Panc1 (cell line): Measurements from ENCODE around the gene CCNQ.

Source experiments
- CTCF ChIP-seq: fragments of 450-650 bp; IDR thresholded peaks from 2 replicates; pipeline ENCODE4 v1.5.1; 2017; ENCODE audit warnings: mild to moderate bottlenecking
- POLR2AphosphoS5 ChIP-seq: IDR thresholded peaks from 2 replicates; pipeline ENCODE4 v1.6.1; 2012; ENCODE audit warnings: mild to moderate bottlenecking, low read depth, low read length, moderate library complexity
- REST ChIP-seq, 2 experiments: IDR thresholded peaks; 2 replicates each; pipeline ENCODE4 v1.6.1; 2011 to 2012; ENCODE audit warnings: low read depth in 2 of 2, control low read depth in 1 of 2, low read length in 1 of 2, mild to moderate bottlenecking in 1 of 2, moderate library complexity in 1 of 2; ENCODE audit not compliant: insufficient read depth in 1 of 2

GRCh38 chrX:153628129-153628528 is 29.2 kb upstream of the CCNQ start:
- TF ChIP-seq CTCF (no peak), REST (IDR thresholded peaks at IDR 0.05; ENCODE audit: insufficient read depth in 1 of 2, low read depth in 2 of 2, low read length in 1 of 2) (no peak), POLR2AphosphoS5 (no peak)
